ENCODE measurements around the gene ATM. TPM values are rescaled to one million over a fixed set of nuclear protein-coding genes. Genes with fewer than 3 reads are reported as not detected.
A peak's percentile ranks its signal among the peaks of the same experiment; 100 is the strongest.

Gene ATM
- total and polyA plus RNA-seq, 8 donors: 69.1 to 99.9 (median 91.3) TPM

GRCh38 chr11:108220721-108221336 lies 2.0 kb upstream of the ATM start:
- Histone ChIP-seq H3K27me3 (no peaks in the 10 kb centered on the region), H3K27ac (peak overlapping the region; percentile 94 to 99), H3K36me3 (no peaks in the 10 kb centered on the region), H3K9me3 (no peaks in the 10 kb centered on the region), H3K4me3 (peak overlapping the region; percentile 74 to 80), H3K4me1 (peaks cover 7 to 55% of the 10 kb centered on the region in 2 donors)
- intact Hi-C loops (cut with DNase I): no loop called here
- DNase-seq (peak in 1 of 4 donors; percentile 10), ATAC-seq (no peak)
- no peak for TF ChIP-seq CTCF (IDR thresholded peaks at IDR 0.05)

DNA sequence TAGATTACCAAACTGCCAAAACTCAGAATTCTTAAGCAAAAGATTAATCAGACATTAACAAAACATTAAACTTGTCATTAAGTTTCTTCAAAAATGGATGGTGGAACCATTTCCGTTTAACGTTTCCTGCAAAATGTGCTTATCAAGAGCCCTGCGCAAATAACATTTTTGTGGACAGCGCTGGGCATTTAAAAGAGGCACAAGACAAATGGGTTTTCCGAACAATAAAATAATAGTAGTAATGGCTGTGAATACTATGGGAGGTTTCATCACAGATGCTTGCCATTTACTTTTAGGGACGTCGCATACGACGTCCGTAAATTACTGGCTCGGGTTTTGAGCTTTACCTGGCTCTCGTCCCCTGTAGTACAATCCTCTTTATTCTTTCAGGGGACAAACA lies 1.5 kb upstream of the ATM start:
- ATAC-seq: no peak
- Histone ChIP-seq H3K27me3 (no peaks in the 10 kb centered on the region), H3K36me3 (no peaks in the 10 kb centered on the region), H3K4me3 (peak overlapping the region; percentile 74 to 80), H3K4me1 (peaks cover 7 to 60% of the 10 kb centered on the region in 2 donors), H3K9me3 (no peaks in the 10 kb centered on the region), H3K27ac (peak overlapping the region; percentile 94 to 99)
- intact Hi-C loops (cut with DNase I): no loop called here
- no peak for TF ChIP-seq CTCF (IDR thresholded peaks at IDR 0.05)
- DNase-seq: peak in 2 of 4 donors; percentile 7 to 27

DNA sequence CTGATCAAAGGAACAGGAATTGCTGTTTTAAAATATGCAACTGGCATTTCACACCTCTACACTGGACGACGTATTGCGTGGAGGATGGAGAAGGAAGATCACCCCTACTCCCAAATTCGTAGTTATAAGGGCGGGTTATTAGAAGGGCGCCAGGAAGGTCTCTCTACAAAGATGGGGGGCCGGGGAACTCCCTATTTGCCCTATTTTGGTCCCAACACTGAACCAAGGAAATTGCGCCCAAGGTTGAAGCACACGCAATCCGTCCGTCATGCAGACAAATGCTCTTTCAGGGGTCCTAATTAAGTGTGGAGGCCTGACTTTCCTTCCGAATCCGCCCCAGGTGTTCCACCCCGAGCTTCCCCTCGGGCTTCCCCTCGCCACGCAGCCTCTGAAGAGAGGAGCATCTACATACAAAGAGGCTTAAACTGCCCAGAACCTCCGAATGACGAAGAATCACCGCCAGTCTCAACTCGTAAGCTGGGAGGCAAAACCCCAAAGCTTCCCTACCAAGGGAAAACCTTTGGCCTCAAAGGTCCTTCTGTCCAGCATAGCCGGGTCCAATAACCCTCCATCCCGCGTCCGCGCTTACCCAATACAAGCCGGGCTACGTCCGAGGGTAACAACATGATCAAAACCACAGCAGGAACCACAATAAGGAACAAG lies 825 bp upstream of the ATM start:
- intact Hi-C loops (cut with DNase I): no loop called here
- peaks cover 7 to 55% of the 10 kb centered on the region in 2 donors for H3K4me1 ChIP-seq

DNA sequence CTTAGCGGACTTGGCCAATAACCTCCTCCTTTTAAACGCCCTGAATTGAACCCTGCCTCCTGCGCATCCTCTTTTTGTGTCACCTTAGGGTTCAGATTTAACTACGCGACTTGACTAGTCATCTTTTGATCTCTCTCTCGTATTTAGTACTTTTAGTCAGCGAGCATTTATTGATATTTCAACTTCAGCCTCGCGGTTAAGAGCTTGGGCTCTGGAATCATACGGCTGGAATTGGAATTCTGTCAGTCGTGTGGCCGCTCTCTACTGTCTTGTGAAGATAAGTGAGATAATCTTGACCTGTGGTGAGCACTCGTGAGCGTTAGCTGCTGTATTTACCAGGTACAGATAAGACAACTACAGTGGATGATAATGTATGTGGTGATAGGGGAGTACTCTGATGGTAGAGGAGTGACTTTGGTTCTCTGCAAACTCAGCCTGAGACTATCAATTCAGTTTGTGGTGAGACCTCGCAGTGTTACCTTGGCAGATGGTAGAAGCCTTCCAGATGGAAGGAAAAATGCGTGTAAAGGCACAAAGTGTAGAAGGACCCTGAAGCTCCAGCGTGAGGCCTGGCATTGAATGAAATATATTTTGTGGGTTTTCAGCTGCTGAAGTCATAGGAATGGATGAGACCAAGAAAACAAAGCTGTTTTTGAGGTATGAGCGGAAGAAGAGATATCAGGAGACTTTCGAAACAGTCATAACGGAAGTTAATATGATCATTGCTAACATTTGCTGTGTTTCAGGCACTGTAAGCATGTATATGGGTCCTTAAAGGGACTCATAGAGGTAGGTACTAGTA lies 682 bp downstream of the ATM start:
- intact Hi-C loops (cut with DNase I): no loop called here
- no peak for TF ChIP-seq CTCF (IDR thresholded peaks at IDR 0.05)
- ATAC-seq: no peak

More for the DNA sequence above, 825 bp upstream of the ATM start:
- Histone ChIP-seq H3K27me3 (no peaks in the 10 kb centered on the region), H3K4me3 (peak overlapping the region; percentile 74 to 80), H3K27ac (peak overlapping the region; percentile 94 to 99), H3K9me3 (no peaks in the 10 kb centered on the region), H3K36me3 (no peaks in the 10 kb centered on the region)
- peak in 2 of 4 donors; percentile 18 to 77 for DNase-seq
- no peak for ATAC-seq
- no peak for TF ChIP-seq CTCF (IDR thresholded peaks at IDR 0.05)

GRCh38 chr11:108224366-108224765 lies 1.5 kb downstream of the ATM start:
- peak overlapping the region; percentile 98 to 99 for H3K27ac ChIP-seq
- ATAC-seq: no peak
- H3K36me3 ChIP-seq: peaks cover 0 to 12% of the 10 kb centered on the region in 2 donors
- peak overlapping the region; percentile 64 to 80 for H3K4me3 ChIP-seq
- no peaks in the 10 kb centered on the region for H3K9me3 ChIP-seq
- H3K27me3 ChIP-seq: no peaks in the 10 kb centered on the region
- intact Hi-C loops (cut with DNase I): no loop called here
- peaks cover 7 to 52% of the 10 kb centered on the region in 2 donors for H3K4me1 ChIP-seq
- TF ChIP-seq CTCF (IDR thresholded peaks at IDR 0.05): no peak
- no peak for DNase-seq

More for the DNA sequence above, 682 bp downstream of the ATM start:
- Histone ChIP-seq H3K36me3 (peaks cover 0 to 5% of the 10 kb centered on the region in 2 donors), H3K4me3 (peak overlapping the region; percentile 64 to 80), H3K27me3 (no peaks in the 10 kb centered on the region), H3K4me1 (peaks cover 7 to 55% of the 10 kb centered on the region in 2 donors), H3K27ac (peak overlapping the region; percentile 98 to 99), H3K9me3 (no peaks in the 10 kb centered on the region)
- DNase-seq: peak in 2 of 4 donors; percentile 4 to 7

Data from left lung (tissue), 10 donors.